ENCODE data around the gene GXYLT1.

GXYLT1 gene

DNA sequence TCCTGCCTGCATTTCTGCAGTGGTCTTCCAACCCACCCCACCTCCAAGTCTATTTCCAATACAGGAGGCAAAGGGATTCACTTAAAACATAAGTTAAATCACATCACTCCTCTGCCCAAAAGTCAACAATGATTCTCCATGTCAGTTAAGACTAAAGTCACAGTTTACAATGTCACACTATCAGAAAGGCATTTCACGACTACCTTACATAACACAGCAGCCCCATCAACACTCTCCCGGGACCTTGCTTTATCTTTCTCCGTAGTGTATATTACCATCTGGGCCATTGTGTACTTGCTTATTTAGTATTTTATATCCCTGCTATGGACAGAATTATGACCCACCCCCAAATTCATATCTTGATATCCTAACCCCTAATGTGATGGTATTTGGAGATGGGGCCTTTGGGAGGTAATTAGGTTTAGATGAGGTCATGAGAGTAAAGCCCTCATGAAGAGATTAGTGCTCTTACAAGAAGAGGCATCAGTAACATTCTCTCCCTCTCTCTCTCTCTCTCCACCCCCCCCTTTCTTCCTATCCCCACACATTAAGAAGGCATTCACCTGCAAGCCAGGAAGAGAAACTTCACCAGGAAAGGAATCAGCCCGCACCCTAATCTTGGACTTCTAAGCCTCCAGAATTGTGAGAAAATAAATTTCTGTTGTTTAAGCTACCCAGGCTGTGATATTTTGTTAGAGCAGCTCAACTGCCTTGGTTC, 112.7 kb downstream of the GXYLT1 start:
- TF ChIP-seq ZFX (IDR thresholded peaks at IDR 0.05): no peak
- TF ChIP-seq, protein P1, sequence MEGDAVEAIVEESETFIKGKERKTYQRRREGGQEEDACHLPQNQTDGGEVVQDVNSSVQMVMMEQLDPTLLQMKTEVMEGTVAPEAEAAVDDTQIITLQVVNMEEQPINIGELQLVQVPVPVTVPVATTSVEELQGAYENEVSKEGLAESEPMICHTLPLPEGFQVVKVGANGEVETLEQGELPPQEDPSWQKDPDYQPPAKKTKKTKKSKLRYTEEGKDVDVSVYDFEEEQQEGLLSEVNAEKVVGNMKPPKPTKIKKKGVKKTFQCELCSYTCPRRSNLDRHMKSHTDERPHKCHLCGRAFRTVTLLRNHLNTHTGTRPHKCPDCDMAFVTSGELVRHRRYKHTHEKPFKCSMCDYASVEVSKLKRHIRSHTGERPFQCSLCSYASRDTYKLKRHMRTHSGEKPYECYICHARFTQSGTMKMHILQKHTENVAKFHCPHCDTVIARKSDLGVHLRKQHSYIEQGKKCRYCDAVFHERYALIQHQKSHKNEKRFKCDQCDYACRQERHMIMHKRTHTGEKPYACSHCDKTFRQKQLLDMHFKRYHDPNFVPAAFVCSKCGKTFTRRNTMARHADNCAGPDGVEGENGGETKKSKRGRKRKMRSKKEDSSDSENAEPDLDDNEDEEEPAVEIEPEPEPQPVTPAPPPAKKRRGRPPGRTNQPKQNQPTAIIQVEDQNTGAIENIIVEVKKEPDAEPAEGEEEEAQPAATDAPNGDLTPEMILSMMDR (conservative IDR thresholded peaks at IDR 0.05): no peak
- H3K27ac ChIP-seq: no peak overlapping the region

All from C4-2B (cell line).